Choroid plexus epithelial cell (primary cell): ENCODE measurements around the gene COMMD3.
A peak's percentile ranks its signal among the peaks of the same experiment; 100 is the strongest.

Source experiments
- DNase-seq: peaks from one replicate; pipeline ENCODE4 v3.0.0-alpha.2; 2010; ENCODE audit warnings: low read depth
- H3K4me3 ChIP-seq: 2 replicates; pipeline ENCODE4 v1.5.1; 2011; ENCODE audit warnings: low read depth, mild to moderate bottlenecking, control low read depth, low read length, moderate library complexity
- CTCF ChIP-seq: conservative IDR thresholded peaks from 2 replicates; pipeline ENCODE4 v1.5.1; 2011; ENCODE audit warnings: low read depth, mild to moderate bottlenecking, control low read depth, inconsistent platforms, low read length, moderate library complexity

COMMD3 gene

DNA sequence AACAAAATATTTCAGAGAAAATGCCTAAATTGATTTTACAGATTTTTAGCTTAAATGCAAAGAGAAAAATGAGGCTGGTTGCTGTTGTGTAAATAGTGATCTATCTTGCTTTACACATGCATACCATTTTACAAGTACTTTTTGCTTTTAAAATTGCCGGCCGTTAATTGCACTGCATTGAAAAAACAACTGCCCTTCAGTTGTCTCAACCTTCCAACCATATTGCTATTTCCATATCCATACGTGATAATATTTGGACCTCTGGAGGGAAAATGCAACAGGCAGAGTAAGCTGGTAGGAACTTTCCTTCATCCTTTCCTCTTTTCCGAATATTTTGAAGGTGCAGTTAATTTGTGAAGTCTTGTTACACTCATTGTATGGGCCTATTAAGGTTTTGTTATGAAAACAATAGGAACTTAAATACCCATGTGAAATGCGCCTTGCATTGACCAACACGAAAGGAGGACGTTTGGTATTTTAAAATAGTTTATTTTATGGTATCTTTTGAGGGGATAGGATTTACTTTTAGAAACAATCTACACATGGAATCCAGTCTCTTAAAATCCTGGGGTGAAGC lies 16.0 kb downstream of the COMMD3 start:
- TF ChIP-seq CTCF = no peak
- no peak for DNase-seq
- no peak overlapping the region for H3K4me3 ChIP-seq

DNA sequence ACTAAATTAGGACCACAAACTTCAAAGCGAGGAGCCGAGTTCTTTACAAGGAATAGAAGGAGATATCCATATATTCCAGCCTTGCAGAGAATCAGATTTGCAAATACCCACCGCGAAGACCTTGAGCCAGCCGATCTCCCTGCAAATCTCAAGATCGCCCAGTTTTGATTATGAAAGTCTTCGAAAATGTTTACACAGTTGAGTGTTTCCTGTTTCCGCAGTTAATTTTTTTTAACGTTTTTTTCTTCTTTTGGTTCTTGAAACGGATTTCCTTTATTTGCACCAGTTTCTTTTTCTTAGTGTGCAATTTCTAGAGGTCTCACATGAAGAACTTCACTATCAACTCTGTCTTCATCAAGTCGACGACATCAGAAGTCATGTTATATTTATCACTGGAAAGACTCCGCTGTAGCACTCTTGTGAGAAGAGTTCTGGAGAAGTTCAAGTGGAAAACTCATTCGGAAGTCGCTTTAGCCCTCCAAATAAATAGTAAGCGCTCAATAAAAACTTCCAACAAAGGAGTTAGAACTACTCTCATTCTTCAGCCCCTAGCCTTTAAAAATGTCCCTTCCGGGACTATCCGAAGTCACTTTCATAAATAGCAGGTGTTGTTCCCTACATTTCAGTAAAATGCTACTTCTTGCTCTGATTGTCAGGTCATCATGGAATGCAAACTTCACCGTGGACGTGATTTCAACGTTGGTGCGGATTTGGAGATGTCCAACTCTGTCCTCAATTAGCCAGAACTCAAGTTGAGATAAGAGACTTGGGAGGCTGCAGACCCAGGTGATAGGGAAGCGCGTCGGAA lies 17.2 kb downstream of the COMMD3 start:
- H3K4me3 ChIP-seq = no peak overlapping the region

DNA sequence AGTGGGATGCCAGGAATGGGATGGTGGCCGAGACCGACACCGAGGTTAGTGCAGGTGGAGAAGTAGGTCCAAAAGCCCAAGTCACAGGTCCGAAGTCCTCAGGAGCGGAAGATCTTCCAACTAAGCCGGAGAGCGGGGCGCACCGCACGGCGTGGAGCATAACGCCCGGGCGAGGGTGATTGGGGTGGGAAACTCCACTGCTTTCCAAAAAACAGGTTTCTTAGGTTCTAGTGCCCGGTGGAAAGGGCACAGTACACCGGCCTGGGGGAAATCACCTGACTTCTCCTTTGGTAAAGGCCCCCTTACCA lies 17.7 kb downstream of the COMMD3 start:
- no peak for DNase-seq
- H3K4me3 ChIP-seq = no peak overlapping the region
- TF ChIP-seq CTCF = no peak

More for the DNA sequence above, 17.2 kb downstream of the COMMD3 start:
- no peak for DNase-seq
- TF ChIP-seq CTCF = no peak

GRCh38 chr10:22334414-22335172 lies 18.4 kb downstream of the COMMD3 start:
- no peak for DNase-seq
- no peak for TF ChIP-seq CTCF
- peak overlapping the region; percentile 12 for H3K4me3 ChIP-seq

DNA sequence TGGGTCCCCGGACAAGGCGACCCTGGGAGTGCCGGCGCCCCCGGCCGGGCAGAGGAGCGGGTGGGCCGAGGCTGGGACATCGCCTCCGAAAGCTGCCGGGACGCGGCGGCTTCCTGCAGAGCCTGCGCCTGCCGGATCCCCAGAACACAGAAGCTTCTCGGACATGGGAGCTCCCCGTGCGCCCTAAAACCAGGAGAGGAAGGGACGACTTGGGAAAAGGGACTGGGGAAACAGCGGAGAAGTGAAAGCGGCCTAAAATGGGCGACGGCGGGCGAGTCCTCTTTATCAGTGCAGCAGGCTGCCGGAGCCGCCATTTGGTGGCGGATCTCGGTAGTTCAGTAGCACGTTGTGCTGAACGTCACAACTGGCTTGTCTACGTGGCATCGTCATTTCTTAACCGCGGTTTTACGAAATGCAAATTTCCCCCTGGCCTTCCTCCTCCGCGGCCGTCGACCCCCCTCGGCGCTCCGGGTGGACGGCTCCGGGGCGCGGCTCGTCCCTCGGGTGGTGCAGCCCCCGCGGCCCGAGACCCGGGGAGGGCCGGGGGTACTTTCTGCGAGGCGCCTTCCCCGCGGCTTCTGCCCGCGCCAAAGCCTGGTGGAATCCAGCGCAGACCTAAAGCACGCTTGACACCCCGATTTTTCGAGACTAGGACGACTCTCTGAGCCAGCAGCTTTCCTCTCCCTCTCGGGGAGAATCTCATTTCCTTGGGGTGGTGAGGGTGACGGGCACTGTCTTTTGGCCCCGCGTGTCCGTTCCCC lies 19.2 kb downstream of the COMMD3 start:
- TF ChIP-seq CTCF = no peak
- DNase-seq = peak; percentile 42
- peak overlapping the region; percentile 12 for H3K4me3 ChIP-seq

DNA sequence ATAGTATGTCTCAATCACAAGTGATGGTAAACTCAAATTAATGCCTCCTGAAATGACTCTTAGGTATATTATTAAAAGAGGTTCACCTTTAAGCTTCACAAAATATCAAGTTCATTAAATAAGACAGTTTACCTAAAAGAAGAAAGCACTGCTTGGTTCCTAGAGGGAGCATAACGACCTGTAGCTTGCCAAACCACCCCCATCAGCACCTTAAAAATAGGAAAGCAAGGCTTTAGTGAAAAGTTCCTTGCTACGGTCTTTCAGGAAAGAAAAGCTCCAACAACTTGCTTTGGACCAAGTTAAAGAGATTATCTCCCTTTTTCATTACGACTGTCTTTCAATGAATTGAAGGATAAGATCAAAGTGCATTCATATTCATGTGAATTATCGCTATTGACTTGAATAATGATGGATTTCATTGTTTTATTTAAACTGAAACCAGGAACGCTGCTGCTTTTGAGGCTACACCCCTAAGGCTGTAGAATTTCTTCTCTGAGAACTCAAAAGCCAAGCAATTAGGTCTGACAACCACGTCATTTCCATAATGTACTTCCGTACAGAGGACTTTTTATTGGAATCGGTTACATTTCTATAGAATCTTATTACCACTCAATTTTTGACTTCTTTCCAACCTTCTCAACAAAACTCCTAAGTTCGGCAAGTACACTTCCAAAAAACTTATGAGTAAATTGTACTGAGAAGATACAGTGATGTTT lies 22.2 kb downstream of the COMMD3 start:
- no peak for DNase-seq
- no peak for TF ChIP-seq CTCF
- no peak overlapping the region for H3K4me3 ChIP-seq
